ENCODE data around the gene CDCA7. TPM values are rescaled to one million over a fixed set of nuclear protein-coding genes. Genes with fewer than 3 reads are reported as not detected.

CDCA7 gene
- total RNA-seq, 1 experiment from 2014 or later = 50.3 TPM

DNA sequence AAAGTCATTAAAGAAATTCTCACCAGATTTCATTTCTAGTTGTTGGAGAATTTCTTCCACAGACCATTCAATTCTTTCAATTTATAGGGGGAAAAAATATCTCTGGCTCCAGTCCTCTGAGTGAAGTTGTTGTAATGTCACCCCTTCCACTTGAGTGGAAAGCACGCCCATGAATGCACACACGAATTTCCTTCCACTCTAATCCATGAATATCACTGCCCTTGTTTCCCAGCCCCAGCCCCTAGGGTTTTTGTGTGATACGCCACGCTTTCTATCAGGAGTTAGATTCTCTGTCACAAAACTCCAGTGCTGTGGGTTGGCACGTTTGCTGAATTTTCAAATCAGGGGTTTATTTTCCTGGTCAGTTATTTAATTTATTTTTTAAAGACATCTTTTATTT lies 38.1 kb downstream of the CDCA7 start:
- Histone ChIP-seq H3K56ac (ENCODE audit: insufficient read length, low read depth, low read length) (no peak overlapping the region), H2AK5ac (ENCODE audit: insufficient read length, low read length) (no peak overlapping the region), H4K5ac (ENCODE audit: insufficient read length, low read depth, low read length) (no peak overlapping the region), H3K79me1 (ENCODE audit: insufficient read depth, low read depth, low read length, poor library complexity, severe bottlenecking) (no peaks in the 10 kb centered on the region), H3K27ac (ENCODE audit: insufficient read length, low read depth, low read length) (no peak overlapping the region), H3K9ac (ENCODE audit: extremely low read depth, insufficient read length, low read length) (no peak overlapping the region), H3K4ac (ENCODE audit: low read depth, low read length) (no peak overlapping the region), H2BK5ac (ENCODE audit: insufficient read length, low read length) (no peak overlapping the region), H4K8ac (replicated peaks; ENCODE audit: insufficient read length, low read depth, low read length) (no peak overlapping the region), H3K18ac (ENCODE audit: insufficient read length, low read depth, low read length) (no peak overlapping the region), H3K23me2 (ENCODE audit: insufficient read length, low read depth, low read length, poor library complexity, severe bottlenecking) (no peaks in the 10 kb centered on the region), H2BK120ac (ENCODE audit: low read depth, low read length, poor library complexity, severe bottlenecking) (no peak overlapping the region), H3K14ac (ENCODE audit: insufficient read depth, low read length) (no peak overlapping the region), H3K27me3 (ENCODE audit: insufficient read depth, low read length) (no peaks in the 10 kb centered on the region), H3K9me3 (ENCODE audit: control insufficient read depth, low read depth, low read length) (no peaks in the 10 kb centered on the region), H2BK20ac (ENCODE audit: low read depth, low read length, poor library complexity, severe bottlenecking) (no peak overlapping the region), H3K23ac (ENCODE audit: insufficient read length, low read depth, low read length) (no peak overlapping the region), H2BK15ac (ENCODE audit: low read depth, low read length) (no peak overlapping the region), H4K20me1 (ENCODE audit: control insufficient read depth, insufficient read depth, insufficient read length) (no peaks in the 10 kb centered on the region), H2BK12ac (ENCODE audit: insufficient read length, low read depth, low read length) (no peak overlapping the region), H2AFZ (ENCODE audit: low read length) (no peak overlapping the region), H4K91ac (ENCODE audit: insufficient read length, low read depth, low read length) (no peak overlapping the region), H3K79me2 (ENCODE audit: insufficient read depth, low read length) (no peaks in the 10 kb centered on the region), H3K4me1 (ENCODE audit: insufficient read depth, low read length) (peaks cover 5% of the 10 kb centered on the region; the same call in 1 of the 2 replicates), H3K4me2 (ENCODE audit: insufficient read depth, insufficient read length, low read length) (no peak overlapping the region), H3T11ph (ENCODE audit: low read length) (no peak overlapping the region)
- WGBS (ENCODE audit: extremely low coverage, insufficient read length, low lambda C conversion rate) = no CpG with 5 or more reads among the region's 5 CpGs
- Mint-ChIP-seq H3K36me3 (ENCODE audit: insufficient read depth in 1 of 3, low read depth in 3 of 3) (no peaks in the 10 kb centered on the region), H3K27me3 (ENCODE audit: low read depth) (no peaks in the 10 kb centered on the region; the same call in 1 of the 2 replicates), H3K4me1 (peaks cover 36 to 38% of the 10 kb centered on the region in 2 experiments), H3K4me3 (no peak overlapping the region), H3K27ac (peak overlapping the region in 1 of 3 experiments; percentile 63; a peak in 1 of 7 replicates), H3K9me3 (no peaks in the 10 kb centered on the region)
- TF ChIP-seq, protein P1, sequence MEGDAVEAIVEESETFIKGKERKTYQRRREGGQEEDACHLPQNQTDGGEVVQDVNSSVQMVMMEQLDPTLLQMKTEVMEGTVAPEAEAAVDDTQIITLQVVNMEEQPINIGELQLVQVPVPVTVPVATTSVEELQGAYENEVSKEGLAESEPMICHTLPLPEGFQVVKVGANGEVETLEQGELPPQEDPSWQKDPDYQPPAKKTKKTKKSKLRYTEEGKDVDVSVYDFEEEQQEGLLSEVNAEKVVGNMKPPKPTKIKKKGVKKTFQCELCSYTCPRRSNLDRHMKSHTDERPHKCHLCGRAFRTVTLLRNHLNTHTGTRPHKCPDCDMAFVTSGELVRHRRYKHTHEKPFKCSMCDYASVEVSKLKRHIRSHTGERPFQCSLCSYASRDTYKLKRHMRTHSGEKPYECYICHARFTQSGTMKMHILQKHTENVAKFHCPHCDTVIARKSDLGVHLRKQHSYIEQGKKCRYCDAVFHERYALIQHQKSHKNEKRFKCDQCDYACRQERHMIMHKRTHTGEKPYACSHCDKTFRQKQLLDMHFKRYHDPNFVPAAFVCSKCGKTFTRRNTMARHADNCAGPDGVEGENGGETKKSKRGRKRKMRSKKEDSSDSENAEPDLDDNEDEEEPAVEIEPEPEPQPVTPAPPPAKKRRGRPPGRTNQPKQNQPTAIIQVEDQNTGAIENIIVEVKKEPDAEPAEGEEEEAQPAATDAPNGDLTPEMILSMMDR (conservative IDR thresholded peaks at IDR 0.05) = no peak
- no peak for DNase-seq

All from H9 (cell line).